Testis (tissue), 2 donors: ENCODE data around the gene RABGGTA.

Experiments used
- CTCF ChIP-seq, 3 experiments: fragments of 450-650 bp in 2 of 3; fragments of 200-600 bp in 1 of 3; sonication (generic) in 1 of 3; IDR thresholded peaks; one replicate each; pipeline ENCODE4 v1.5.1; 2016 to 2019; ENCODE audit warnings: antibody characterized with exemption in 3 of 3, mild to moderate bottlenecking in 2 of 3, moderate library complexity in 1 of 3
- POLR2A ChIP-seq: fragments of 450-650 bp; IDR thresholded peaks from one replicate; pipeline ENCODE4 v1.6.1; 2017; ENCODE audit warnings: antibody characterized with exemption, mild to moderate bottlenecking, moderate library complexity

DNA sequence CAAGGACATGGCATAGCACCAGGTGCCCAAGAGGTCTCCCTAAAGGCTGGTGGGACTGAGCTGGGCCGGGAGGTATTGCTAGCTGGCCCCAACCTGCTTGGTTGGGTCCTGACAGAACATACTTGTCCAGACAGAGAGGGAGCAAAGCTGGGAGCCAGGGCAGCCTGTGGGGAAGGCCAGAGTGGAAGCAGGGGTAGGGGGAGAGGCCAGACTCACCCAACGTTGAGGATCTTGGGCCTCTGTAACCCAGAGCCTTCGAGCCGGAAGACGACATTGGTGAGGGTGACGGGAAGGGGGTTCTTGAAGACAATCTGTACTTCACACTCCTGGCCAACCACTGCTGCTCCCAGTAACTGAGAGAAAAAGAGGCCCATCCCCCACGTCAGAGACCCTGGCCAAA lies 17.5 kb downstream of the RABGGTA start:
- TF ChIP-seq CTCF (IDR thresholded peaks at IDR 0.05) (no peak), POLR2A (no peak)
